NCI-H1417 treated with DMSO at 0.1 percent for 48 hours (cell line): ENCODE measurements around the gene IL1RL2.

Source experiments
- DNase-seq: peaks from one replicate; lab custom pipeline; 2025; lab: John Stamatoyannopoulos, UW

Gene IL1RL2

DNA sequence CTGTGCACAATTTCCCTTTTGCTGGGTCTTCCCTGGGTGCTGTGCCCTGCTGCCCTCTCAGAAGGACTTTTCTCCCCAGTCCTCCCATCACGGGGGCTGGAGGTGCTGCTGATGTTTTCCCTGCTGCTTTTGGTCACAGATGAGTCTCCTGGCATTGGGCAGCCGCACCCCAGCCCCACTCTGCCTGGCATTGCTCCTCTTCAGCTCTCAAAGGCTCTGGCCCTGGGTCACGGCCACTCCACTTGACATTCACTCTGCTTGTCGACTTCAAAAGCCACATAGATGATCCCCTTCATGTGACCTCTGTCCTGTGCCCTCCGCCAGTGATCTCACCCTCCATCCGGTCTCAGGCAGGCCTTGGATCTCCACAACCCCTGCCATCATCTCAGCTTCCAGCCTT, 81.0 kb downstream of the IL1RL2 start:
- DNase-seq, result no peak

DNA sequence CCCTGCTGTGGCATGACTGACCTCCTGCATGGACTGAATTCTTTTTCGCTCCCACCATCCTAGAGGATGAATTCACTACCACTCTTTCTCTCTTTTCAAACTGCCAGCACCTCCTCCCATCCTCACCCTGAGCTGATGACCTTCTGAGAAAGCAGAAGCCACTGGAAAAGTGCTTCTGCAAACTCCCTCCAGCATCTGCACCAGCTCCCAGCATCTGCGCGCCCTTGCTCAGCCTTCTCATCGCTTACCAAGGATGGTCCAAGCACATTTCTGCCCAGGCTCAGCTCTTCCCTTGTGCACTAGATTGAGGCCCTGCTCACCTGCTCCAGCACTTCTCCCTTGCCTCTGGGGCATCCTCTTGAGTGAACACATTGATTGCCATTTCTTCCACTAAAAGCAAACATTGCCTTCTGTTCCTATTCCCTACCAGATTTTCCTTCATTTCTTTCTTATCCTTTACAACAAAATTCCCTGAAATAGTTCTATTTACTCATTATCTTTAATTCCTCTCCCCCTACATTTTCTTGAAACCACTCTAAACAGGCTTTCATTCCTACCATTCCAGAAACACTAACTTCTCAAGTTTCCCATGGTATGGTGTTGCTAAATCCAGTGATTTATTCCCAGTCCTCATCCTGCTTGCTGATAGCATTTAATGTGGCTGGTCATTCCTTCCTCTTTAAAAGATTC, 81.8 kb downstream of the IL1RL2 start:
- DNase-seq, result no peak

DNA sequence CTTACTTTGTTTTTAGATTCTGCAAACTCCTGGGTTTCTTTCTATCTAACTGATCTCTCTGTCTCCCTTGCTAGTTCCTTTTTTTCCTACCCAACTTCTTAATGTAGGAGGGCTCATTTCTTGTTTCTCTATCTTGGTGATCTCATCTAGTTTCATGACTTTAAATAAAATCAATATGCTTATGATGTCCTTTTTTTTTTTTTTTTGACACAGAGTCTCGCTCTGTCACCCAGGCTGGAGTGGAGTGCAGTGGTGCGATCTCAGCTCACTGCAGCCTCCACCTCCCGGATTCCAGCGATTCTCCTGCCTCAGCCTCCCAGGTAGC, 82.3 kb downstream of the IL1RL2 start:
- no peak for DNase-seq

GRCh38 chr2:102271844-102272243, 85.0 kb downstream of the IL1RL2 start:
- DNase-seq, result no peak

GRCh38 chr2:102273619-102274211, 86.9 kb downstream of the IL1RL2 start:
- DNase-seq, result no peak

- DNase-seq, result no peak
These were observed 89.9 kb downstream of the IL1RL2 start for GRCh38 chr2:102276549-102277201.

DNA sequence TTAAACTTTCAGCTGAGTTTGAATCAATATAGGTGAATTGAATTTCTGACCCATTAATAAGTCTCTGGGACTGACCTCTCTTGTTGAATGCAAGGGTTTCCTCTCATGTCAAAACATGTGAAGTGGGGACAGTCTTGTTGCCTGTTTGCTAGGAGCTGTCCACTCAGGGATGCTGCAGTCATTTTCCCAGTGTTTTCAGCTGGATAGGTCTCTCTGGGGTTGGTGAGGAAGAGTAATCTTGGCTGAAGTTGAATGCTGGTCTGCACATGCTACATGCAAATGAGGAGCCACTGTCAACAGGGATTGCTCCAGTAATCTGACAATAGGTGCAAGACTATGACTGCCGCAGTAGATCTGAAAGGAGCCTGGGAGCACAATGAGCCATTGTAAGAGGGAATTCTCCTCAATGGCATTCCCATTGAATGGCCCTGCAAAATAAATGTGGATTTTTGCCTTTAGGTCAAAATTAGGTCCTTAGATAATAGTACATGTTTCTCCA, 90.4 kb downstream of the IL1RL2 start:
- no peak for DNase-seq

DNA sequence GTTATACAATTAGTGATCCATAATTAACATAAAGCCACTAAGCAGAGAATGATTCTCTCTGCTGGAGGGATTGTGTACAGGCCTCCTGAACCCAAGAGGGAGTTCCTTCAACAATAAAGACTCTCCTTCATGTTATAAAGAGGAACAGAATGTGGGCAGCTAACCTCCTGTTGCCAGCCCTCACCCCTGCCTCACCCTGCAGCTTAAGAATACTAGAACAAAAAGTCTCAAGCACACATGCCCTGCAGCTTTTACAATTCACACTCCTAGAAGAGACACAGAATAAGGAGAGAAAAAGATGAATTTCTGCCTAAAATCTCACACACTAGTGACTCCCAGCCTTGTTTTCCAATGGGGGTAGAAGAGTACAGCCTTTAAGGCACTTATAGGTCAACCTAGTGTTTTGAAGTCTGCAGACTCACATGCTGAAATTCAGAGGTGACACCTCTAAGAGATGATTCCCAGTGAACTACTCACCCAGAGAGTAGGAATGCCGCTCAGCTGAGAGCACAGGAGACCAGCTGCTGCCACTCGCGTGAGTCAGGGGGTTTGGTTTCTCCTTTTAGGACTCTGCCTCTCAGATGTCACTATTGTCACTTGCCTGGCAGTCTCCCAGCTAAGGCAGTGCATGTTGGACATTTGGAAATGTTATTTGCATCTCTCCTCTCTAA, 92.0 kb downstream of the IL1RL2 start:
- DNase-seq, result no peak

GRCh38 chr2:102279391-102279735, 92.5 kb downstream of the IL1RL2 start:
- no peak for DNase-seq

DNA sequence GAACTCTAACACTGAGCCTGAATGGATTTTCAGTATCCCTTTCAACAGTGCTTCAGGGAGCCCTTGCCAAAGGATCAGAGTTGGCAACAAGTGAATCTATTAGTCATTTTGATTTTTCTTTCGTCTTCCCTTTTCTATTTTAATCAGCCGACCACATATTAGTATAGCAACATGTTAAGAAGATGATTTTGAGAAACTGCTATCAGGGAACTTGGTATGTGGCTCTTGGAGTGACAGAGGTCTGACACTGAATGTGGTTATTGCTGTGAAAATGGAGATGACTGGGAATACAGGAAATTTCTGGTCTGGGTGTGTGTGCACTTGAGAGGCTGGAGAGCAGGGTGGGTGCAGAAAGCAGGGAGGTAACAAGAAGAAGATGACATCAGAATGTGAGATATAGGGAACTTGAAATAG, 95.9 kb downstream of the IL1RL2 start:
- DNase-seq, result no peak

- DNase-seq, result no peak
These were observed 97.2 kb downstream of the IL1RL2 start for GRCh38 chr2:102283996-102284395.

GRCh38 chr2:102284611-102285010, 97.8 kb downstream of the IL1RL2 start:
- no peak for DNase-seq

DNA sequence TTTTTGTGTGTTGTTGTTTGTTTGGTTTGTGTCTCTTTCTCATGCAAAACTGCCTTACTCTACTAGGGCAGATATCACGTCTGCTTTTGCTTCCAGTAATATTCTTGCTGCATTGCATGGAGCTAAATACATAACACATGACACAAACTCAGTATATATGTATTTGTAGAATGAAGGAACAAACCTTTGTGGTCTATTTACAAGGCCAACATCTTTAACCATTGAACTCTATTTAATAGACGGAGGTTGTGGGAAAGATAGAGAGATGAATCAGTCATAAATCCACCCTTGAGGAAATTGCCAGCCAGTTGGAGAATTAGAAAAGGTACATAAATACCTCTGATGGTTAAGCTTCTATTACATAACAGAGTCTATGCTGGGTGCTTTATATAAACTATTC, 98.5 kb downstream of the IL1RL2 start:
- DNase-seq, result no peak

DNA sequence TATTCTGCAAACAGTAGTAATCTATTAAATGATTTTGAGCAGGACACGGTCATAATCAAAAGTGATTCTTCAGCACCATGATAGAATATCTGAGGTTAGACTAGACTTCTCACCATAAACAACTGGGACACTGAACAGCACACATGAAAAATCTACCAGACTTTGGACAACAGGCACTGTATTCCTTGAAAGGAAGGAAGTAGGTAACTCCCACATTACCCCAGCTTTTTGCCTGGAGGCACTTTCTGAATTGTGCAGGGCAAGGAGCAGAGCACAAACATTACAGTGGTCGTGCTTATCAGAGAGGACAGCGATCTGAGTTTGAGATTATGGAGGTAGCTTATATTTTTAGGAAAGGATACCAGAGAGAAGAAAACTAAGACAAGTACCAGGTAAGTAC, 99.2 kb downstream of the IL1RL2 start:
- DNase-seq, result no peak

- DNase-seq, result no peak
These were observed 102.3 kb downstream of the IL1RL2 start for GRCh38 chr2:102289129-102289528.
